ENCODE results near the gene C14orf180.

Gene C14orf180

DNA sequence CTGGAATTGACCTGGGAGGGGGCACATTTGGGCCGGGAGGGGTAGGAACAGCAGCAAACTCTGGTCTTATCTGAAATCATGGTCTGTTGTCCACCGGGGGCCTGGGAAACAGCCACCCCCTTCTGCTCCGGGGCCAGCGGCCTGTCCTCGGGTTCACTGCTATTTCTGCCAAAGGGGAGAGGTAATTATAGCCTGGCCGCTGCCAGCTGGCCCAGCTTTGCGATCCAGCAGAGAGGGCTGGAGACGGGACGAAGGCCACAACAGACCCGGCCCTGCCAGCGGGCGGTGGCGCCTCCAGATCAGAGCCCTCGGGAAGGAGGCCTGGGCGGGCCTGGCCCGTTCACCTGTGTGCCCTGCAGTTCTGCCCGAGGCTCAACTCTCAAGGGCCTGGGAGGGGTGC is at the start of gene C14orf180:
Gene C14orf180, plus strand, starts transcription at position 258 of the 400 bp plus-strand sequence. CDS start 6,667 bp downstream, outside the sequence.
- DNase-seq (ENCODE audit: low read depth, low spot score) = no peak

DNA sequence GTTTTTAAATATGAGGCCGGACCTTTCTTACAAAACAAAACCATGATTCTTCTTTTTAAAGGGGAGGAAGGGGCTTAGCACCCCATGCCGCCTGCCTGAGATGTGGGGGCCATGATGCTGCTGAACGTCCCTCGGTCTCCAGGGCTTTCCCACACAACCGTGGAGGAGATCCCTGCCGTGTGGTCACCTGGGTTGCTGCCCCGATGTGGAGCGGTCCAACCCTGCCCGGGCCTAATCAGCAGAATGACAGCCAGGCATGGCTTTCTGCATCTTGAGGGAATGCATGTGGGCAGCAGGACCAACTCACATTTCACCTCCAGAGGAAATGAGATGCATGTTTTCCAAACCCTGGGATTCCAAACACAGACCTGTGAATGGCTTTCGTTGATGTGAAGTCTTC is 48.9 kb upstream of the C14orf180 start:
- no peak for DNase-seq (ENCODE audit: low read depth, low spot score)

DNA sequence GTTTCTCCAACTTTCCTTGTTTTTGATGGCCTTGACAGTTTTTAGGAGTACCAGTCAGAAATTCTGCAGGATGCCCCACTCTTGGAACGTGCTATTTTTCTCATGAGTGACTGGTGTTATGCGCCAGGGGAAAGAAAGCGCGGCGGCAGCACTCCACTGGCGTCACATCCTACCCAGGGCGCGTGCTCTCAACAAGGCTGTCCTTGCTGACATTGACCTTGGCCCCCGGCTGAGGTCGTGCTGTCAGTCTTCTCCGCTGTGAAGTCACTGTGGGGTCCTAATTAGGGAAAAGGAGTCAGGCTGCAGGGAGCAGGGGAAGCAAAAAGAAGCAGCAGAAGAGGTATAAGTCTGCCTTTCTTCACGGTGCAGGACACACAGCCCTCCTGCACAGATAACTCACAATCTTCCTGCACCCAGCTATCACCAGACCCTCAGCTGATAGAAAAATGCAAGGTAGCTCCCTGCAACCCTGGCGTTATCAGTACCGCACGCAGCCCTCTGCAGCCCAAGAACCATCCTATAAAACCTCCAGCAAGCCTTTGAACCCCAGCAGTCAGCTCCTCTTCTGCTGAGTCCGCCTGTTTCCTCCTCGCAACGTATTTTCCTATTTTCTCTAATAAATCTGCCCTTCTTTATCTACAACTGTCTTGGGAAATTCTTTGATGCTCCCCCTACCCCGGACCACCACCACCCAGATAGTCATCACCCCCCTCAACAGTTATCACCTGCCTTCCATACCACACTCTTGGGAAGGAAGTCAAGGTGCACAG is 48.0 kb upstream of the C14orf180 start:
- DNase-seq (ENCODE audit: low read depth, low spot score) = no peak

- DNase-seq (ENCODE audit: low read depth, low spot score) = no peak
Measured at GRCh38 chr14:104532191-104532555, 47.4 kb upstream of the C14orf180 start.

GRCh38 chr14:104534036-104534435 is 45.5 kb upstream of the C14orf180 start:
- no peak for DNase-seq (ENCODE audit: low read depth, low spot score)

GRCh38 chr14:104536942-104537612 is 42.5 kb upstream of the C14orf180 start:
- no peak for DNase-seq (ENCODE audit: low read depth, low spot score)

DNA sequence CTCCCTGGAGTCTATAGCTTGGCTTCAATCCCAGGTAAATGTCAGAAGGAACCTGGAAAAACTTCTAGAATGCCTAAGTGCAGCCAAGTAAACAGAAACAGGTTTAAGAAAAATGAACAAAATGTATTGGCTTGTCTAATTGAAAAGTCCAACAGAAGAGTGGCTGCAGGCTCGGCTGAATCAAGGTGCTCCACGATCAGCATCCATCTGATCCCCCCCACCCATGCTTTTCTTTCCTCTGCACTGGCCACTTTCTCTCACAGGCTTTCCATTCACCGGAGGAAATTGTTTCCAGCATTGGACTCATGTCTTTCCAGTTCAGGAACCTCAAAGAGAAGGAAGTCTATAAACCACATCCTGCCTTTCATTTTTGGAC is 42.0 kb upstream of the C14orf180 start:
- no peak for DNase-seq (ENCODE audit: low read depth, low spot score)

DNA sequence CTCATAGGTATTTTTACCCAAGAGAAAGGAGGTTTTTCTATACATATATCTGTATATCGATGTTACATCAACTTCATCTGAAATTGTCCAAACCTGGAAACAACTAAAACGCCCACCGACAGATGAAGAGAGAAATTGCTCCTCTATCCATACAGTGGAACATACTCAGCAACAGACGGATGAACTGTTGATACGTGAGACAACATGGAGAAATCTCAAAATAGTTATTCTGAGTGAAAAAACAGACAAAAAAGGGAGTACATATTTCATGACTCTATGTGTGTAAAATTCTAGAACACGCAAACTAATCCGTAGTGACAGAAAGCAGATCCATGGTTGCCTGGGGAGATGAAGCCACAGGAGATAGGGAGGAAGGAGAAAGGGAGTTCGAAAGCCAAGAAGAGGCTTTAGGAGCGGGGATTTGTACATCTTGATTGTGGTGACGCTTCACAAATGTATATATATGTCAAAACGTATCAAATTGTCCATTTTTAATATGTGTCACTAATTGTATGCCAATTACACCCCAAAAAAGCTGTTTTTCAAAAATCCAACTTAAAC is 37.6 kb upstream of the C14orf180 start:
- DNase-seq (ENCODE audit: low read depth, low spot score) = no peak

DNA sequence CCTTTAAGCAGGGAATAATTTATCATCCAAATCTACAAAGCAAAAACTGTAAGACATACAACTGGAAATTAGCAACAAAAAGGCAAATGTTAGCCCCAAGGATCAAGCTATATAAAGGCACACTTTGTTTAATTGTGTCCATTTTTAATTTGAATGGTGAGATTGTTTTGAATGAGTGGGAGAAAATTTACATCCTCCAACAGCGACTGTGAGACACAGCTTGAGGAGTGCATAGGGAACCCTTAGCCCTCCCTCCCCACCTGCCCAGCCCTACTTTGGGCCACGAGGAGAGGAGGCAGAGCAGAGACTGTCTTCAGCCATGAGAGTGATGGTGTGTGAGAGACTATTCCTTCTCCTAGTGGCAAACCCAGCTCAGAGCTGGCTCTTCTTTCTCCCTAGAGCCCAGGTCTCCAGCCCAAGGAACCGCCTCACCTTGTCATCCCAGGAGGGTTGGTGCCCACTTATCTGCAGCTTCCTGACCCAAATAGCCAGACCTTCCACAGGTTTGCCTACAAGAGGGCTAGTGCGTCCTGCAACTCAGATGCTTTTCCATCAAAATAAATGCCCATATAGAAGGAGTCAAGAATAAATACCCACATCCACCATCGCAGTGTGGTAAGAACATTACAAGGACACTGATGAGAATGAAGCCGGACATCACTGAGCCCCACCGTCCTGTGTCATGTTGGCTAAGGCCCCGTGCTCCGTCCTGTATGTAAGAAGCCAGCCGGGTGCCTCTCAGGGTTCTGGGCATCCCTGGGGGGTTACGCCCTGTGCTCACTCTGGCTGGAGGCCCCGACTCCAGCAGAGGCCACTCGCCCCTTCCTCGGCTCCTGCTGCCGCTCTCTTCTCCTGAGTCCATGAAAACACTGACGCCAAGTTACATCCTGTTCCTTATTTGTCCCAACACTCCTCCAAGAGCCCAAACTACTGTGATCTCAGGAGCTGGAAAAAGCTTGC is 36.4 kb upstream of the C14orf180 start:
- no peak for DNase-seq (ENCODE audit: low read depth, low spot score)

DNA sequence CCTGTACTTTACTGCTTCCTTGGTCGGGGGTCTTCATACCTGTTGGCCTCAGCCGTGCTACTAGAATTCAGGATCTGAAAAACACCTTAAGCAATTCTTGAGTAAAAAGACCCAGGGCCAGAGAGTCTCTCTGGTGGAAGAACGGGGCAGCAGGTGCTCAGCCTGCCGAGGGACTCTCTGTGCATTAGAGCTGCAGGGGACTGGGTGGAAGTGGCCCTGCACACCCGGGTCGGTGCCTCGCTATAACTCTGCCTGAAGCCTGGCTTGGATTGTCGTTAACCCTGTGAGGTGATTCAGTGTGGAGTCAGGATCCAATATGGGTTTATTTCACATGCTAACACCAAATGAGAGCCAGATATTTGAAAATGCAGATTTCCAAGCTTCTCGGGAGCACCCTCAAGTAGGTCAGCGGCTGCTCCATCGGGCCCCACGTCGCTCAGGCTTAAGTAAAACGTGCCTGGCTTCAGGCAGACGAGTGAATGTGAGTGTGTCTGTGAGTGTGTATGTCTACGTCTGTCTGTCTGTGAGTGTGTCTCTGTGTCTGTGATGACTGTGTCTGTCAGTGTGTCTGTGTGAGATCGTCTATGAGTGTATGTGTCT is 35.1 kb upstream of the C14orf180 start:
- no peak for DNase-seq (ENCODE audit: low read depth, low spot score)

DNA sequence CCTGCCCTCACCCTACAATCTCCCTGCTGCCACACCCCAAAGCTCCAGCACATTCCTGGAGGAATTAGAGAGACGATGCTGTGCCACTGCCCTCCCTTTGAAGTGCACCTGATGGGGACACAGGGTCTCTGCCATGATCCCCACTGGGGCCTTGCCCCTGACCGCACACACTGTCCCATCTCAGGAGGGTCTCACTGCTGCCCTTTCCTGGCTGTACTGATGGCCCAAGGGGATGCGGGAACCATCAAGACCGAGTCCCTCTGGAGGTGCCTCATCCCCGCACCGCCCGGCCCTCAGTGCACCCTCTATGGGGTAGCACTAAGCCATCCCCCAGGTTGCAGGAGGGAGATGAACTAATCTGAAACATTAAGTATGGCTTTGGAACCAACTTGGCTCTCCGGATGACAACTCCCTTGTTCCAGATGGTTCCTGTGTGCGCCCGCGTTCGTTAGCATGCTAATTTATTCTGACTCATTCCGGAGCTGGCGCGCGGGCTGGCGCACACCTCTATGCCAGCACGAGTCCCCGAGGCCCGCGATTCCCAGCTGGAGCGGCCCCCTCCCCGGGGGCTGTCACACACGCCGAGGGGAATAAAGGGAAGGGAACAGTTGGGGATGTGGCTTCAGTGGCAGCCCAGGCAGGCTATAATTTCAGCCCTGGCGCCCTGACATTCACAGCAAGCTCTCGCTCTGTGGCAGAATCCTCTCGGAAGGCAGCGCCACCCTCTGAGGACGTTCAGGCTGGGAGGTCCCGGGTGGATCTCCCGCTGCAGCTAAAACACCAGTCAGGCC is 34.2 kb upstream of the C14orf180 start:
- no peak for DNase-seq (ENCODE audit: low read depth, low spot score)

GRCh38 chr14:104545942-104546501 is 33.5 kb upstream of the C14orf180 start:
- no peak for DNase-seq (ENCODE audit: low read depth, low spot score)

- no peak for DNase-seq (ENCODE audit: low read depth, low spot score)
Measured at GRCh38 chr14:104546591-104547309, 32.8 kb upstream of the C14orf180 start.

DNA sequence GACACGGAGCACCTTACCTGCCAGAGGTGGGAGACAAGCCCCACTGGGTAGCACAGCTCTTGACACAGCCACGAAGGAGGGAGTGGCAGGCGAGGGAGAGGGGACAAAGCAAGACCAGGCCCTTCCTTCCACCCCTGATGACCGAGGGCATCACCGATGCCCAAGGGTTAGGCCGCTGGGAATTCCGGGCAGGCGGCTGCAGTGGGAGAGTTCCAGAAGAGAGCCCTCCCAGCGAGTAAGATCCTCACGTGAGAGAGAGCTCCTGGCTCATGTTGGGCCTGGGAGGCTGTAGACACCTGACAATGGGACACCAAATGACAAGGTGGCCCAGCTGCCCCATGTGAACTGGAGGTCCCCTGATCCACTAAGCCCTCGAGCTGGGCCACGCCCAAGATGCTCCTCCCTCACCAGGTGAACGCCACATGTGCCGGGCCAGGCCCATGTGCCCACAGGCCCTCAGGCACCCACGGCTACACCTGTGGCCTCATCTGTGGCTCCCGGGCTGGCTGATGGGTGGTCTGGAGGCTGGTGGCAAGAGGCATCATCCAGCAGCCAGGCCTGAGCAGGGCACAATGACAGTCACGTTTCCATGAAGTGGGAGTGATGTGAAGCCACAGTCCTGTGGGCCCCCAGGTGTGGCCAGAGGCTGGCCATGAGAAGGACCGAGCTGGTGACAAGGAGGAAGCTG is 32.1 kb upstream of the C14orf180 start:
- DNase-seq (ENCODE audit: low read depth, low spot score) = no peak

- no peak for DNase-seq (ENCODE audit: low read depth, low spot score)
Measured at GRCh38 chr14:104547998-104548700, 31.4 kb upstream of the C14orf180 start.

GRCh38 chr14:104548802-104549535 is 30.6 kb upstream of the C14orf180 start:
- DNase-seq (ENCODE audit: low read depth, low spot score) = no peak

DNA sequence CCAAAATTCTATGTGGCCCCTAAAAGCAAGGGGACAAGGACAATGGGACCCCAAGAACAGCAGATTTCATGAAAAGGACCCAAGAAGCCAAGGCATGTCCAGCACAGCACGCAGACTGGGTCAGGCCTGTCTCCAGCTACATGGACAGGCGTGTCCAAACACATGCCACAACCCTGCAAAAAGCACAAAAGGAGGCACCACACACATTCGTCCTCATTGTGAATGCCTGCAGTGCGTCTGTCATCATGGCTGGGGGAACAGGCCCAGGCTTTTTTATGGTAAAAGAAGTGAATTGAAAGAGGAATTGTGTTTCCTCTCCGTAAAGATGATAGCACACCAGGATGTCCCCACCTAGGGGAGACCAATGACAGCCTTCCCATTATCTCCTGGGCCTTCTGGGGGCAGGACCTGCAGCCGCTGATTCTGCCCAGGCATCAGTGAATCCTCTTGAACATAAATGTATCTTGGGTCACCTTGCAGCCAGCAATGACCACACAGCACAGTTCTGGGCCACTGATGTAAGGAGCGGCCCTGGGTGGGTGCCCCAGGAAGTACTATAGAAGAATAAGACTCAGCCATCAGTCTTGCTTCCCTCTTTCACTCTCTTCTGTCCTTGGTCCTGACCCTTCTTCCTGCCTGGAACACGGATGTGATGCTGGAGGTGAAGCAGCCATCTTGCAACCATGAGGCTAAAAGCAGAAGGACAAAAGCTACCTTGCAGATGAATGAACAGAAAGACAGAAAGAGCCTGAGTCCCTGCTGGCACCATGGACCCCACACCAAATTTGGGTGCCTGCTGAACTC is 29.8 kb upstream of the C14orf180 start:
- no peak for DNase-seq (ENCODE audit: low read depth, low spot score)
